Hematopoietic multipotent progenitor cell treated with erythropoietin and hydrocortisone succinate and interleukin-3 and kit ligand, for 15 days (in vitro differentiated cells): Measurements from ENCODE around the gene IFNA4.
"Not testable (repeated sequence)": the region's sequence is repeated elsewhere in the genome, so short reads cannot be mapped to it uniquely, and the experiment has no call there.

Experiments
- DNase-seq: peaks from one replicate; pipeline ENCODE4 v3.0.0-alpha.2; 2015; ENCODE audit warnings: low spot score

The IFNA4 gene

DNA sequence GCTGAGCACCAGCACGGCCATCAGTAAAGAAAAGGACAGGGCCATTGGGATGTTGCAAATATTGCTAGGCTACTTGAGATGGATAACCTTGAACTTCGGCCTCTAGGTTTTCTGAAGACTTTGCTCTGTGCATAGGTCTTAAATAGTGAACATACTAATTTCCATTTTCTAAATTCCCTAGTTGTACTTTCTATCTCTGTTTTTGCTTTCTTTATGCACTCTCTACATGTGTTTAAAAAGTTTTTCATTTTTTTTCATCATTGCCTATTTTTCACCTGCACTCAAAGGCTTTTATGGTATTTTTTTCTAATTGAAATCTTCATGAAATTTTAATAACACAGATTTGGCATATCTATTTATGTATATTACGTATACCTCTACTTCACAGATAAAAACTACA lies at the start of gene IFNA4:
TSS of gene IFNA4 (minus strand) at position 101 of the 400 bp plus-strand sequence. CDS start at position 45, 56 bp downstream.
- DNase-seq, result not testable (repeated sequence)

DNA sequence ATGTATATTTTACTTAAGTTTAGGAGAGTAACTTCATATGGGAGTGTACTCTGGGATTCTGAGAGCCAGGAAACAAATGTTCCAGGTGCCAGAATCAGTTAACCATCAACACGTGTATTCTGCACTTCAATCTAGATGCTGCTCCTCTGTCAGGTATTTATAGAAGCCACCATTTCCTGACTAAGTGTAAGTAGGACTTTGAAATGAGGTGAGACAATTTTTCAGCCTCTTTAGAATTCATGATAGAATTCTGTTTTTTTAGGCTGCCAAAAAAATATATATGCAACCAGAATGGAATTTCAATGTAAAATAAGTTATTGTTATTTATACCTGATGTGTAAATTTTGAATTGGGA lies 49.0 kb upstream of the IFNA4 start:
- DNase-seq, result not testable (repeated sequence)

DNA sequence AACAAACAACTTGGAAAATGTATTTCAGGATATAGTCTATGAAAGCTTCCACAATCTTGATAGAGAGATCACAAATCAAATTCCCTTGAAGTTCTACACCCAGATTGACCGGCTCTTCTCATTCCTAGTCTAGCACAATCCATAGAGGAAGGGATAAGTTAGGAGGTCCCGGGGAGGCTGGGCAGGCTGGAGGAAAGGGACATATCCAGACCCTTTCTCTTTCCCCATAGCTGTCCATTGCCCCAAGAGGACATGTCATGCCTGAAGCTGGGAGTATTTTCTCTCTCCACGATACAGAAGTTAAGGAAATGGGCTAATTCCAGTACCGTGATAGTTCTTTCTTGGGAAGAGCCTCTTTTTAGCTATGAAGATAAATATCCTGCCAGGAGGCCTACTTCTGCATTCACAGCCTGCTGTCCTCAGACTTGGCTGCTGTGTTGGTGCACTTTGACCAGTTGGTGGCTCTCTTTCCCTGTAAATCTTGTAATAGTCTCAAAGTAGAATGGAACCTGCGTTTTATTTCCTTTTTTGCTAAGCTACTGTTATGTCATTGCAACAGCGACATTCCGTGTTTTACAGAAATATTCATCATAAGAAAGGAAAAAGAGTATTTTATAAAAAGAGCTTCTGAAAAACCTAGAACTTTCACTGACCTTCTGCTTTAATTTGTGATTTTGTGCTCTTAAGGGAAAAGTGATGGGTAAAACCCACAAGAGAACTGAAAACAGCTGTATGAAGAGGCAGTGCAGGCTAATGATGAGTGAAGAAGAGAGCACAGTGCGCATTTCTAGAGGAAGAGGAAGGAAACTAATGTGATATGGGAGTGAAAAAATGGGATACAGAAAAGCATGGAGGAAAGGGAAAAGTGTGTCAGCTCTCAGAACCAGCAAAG lies 48.3 kb upstream of the IFNA4 start:
- DNase-seq, result not testable (repeated sequence)

DNA sequence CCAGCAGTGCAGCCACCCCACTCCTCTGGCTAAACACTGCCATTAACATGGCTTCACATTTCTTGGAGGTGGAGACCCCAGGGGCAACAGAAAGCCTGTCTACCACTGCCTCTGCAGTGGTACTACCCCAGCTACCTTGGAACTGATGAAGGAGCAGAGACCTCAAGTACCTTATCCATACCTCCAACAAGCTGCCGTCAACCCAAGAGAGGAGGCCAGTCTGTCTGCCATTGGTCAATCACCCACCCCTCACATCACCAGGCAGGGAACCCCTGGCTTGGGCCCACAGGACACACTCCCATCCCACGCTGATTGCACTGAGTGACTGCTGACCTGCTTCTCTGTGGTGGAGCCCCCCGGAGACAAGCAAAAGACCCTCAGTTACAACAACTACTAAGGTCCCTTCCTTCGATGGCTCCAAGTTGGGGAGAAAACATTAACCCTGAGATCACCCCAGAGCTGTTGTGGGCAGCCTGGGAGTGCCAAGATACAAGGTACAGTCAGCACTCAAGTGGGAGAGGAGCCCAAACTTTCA lies 46.8 kb upstream of the IFNA4 start:
- no peak for DNase-seq

DNA sequence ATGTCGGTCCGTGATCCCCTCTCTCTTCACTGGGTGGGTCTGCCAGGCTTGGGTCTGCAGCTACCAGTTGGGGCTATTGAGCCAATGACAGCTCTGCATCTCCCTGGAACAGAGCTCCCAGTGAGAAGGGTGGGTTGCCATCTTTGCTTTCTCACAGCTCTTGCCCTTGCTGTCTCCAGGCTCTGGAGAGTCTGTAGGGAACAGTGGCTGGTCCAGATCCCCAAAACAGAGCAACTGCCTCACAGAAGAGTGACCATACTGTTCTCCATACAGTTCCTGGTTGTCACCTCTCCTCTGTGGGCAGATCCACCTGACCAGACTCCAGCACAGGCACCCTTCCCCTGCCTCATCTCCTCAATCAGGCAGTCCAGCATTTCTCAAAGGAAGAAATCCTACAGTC lies 45.9 kb upstream of the IFNA4 start:
- no peak for DNase-seq

DNA sequence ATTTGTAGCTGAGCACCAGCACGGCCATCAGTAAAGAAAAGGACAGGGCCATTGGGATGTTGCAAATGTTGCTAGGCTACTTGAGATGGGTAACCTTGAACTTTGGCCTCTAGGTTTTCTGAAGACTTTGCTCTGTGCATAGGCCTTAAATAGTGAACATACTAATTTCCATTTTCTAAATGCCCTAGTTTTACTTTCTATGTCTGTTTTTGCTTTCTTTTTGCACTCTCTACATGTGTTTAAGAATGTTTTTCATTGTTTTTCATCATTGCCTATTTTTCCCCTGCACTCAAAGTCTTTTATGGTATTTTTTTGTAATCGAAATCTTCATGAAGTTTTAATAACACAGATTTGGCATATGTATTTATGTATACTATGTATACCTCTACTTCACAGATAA lies 40.7 kb upstream of the IFNA4 start, which contains the start of gene IFNA17:
TSS of gene IFNA17 (minus strand) at position 101 of the 400 bp plus-strand sequence. CDS start at position 52, 49 bp downstream.
- DNase-seq, result no peak

DNA sequence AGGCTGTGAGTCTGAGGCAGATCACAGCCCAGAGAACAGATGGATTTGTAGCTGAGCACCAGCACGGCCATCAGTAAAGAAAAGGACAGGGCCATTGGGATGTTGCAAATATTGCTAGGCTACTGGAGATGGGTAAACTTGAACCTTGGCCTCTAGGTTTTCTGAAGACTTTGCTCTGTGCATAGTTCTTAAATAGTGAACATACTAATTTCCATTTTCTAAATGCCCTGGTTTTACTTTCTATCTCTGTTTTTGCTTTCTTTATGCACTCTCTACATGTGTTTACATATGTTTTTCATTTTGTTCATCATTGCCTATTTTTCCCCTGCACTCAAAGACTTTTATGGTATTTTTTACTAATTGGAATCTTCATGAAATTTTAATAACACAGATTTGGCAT lies 29.8 kb upstream of the IFNA4 start, which contains the start of gene IFNA16:
TSS of gene IFNA16 (minus strand) at position 101 of the 400 bp plus-strand sequence. CDS start at position 95, 6 bp downstream.
- DNase-seq, result not testable (repeated sequence)

DNA sequence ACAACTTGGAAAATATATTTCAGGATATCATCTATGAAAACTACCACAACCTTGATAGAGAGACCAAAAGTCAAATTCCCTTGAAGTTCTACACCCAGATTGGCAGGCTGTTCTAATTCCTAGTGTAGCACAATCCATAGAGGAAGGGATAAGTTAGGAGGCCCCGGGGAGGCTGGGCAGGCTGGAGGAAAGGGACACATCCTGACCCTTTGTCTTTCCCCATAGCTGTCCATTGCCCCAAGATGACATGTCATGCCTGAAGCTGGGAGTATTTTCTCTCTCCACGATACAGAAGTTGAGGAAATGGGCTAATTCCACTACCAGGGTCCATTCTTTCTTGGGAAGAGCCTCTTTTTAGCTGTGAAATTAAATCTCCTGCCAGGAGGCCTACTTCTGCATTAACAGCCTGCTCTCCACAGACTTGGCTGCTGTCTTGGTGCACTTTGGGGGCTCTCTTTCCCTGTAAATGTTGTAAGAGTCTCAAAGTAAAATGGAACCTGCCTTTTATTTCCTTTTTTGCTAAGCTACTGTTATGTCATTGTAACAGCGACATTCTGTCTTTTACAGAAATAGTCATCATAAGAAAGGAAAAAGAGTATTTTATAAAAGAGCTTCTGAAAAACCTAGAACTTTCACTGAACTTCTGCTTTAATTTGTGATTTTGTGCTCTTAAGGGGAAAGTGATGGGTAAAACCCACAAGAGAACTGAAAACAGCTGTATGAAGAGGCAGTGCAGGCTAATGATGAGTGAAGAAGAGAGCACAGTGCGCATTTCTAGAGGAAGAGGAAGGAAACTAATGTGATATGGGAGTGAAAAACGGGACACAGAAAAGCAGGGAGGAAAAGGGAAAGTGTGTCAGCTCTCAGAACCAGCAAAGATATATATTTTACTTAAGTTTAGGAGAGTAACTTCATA lies 26.3 kb upstream of the IFNA4 start:
- DNase-seq, result not testable (repeated sequence)

DNA sequence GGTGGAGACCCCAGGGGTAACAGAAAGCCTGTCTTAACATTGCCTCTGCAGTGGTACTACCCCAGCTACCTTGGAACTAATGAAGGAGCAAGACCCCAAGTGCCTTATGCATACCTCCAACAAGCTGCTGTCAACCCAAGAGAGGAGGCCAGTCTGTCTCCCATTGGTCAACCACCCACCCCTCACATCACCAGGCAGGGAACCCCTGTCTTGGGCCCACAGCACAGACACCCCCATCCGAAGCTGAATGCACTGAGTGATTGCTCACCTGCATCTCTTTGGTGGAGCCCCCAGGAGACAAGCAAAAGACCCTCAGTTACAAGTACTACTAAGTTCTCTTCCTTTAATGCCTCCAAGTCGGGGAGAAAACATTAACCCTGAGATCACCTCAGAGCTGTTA lies 24.8 kb upstream of the IFNA4 start:
- DNase-seq, result not testable (repeated sequence)

DNA sequence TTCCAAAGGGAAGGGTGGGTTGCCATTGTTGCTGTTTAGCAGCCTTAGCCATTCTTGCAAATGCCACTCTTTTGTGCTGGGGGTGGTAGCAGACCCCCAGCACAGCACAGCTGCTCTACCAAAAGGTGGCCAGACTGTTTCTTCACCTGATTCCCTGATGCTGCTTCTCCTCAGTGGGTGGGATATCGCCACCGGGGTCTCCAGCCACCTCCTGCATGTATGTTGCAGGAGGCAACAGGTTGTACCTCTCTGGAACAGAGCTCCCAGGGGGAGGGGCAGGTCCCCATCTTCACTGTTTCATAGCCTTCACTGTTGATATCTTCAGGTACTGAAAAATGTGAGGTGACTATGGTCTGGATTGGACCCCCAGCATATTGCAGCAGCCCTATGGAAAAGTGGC lies 23.4 kb upstream of the IFNA4 start:
- not testable (repeated sequence) for DNase-seq

DNA sequence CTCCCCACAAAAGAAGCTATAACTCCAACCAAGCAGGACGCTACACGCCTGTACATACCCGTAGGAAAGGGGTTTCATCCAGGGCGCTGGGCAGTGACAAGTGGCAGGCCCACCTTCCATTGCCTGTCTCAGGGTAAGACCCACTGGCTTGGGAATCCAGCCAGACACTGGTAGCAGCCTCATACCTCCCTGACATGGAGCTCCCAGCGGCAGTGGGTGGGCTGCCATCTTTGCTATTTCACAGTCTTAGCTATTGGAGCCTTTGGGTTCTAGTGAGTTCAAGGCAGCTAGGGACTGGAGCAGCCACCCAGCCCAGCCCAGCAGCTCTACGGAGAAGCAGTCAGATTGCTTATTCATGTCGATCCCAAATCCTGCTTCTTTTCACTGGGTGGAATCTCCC lies 22.9 kb upstream of the IFNA4 start:
- DNase-seq, result no peak

DNA sequence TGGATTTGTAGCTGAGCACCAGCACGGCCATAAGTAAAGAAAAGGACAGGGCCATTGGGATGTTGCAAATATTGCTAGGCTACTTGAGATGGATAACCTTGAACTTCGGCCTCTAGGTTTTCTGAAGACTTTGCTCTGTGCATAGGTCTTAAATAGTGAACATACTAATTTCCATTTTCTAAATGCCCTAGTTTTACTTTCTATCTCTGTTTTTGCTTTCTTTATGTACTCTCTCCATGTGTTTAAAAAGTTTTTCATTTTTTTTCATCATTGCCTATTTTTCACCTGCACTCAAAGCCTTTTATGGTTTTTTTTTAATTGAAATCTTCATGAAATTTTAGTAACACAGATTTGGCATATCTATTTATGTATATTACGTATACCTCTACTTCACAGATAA lies 19.7 kb upstream of the IFNA4 start, which contains the start of gene IFNA10:
TSS of gene IFNA10 (minus strand) at position 101 of the 400 bp plus-strand sequence. CDS start at position 55, 46 bp downstream.
- DNase-seq, result not testable (repeated sequence)

DNA sequence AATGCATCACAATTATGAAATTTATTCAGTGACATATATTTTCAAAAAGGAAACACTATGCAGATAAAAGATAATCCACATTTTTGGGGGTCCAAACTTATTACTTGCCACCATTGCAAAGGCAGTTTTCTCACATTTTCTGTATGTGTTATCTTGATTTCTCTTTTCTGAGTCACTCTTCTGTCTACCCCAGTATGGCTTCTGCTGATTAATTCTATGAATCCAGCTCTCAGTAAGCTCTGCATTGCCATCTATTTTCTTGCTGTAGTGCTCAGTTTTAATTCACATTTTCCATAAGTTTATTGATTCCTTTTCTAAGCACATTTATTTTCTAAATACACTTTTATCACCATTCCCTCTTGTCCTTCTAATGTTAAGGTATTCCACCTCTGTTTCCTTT lies 17.8 kb upstream of the IFNA4 start:
- DNase-seq, result no peak

DNA sequence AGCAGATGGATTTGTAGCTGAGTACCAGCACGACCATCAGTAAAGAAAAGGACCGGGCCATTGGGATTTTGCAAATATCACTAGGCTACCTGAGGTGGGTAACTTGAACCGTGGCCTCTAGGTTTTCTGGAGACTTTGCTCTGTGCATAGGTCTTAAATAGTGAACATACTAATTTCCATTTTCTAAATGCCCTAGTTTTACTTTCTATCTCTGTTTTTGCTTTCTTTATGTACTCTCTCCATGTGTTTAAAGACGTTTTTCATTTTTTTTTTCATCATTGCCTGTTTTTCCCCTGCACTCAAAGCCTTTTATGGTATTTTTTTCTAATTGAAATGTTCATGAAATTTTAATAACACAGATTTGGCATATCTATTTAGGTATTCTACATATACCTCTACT lies 14.7 kb upstream of the IFNA4 start, which contains the start of gene IFNA7:
TSS of gene IFNA7 (minus strand) at position 101 of the 400 bp plus-strand sequence. CDS start at position 61, 40 bp downstream.
- DNase-seq, result not testable (repeated sequence)

DNA sequence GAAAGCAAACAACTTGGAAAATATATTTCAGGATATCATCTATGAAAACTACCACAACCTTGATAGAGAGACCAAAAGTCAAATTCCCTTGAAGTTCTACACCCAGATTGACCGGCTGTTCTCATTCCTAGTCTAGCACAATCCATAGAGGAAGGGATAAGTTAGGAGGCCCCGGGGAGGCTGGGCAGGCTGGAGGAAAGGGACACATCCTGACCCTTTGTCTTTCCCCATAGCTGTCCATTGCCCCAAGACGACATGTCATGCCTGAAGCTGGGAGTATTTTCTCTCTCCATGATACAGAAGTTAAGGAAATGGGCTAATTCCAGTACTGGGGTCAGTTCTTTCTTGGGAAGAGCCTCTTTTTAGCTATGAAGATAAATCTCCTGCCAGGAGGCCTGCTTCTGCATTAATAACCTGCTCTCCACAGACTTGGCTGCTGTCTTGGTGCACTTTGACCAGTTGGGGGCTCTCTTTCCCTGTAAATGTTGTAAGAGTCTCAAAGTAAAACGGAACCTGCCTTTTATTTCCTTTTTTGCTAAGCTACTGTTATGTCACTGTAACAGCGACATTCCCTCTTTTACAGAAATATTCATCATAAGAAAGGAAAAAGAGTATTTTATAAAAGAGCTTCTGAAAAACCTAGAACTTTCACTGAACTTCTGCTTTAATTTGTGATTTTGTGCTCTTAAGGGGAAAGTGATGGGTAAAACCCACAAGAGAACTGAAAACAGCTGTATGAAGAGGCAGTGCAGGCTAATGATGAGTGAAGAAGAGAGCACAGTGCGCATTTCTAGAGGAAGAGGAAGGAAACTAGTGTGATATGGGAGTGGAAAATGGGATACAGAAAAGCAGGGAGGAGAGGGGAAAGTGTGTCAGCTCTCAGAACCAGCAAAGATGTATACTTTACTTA lies 7.7 kb upstream of the IFNA4 start:
- not testable (repeated sequence) for DNase-seq

DNA sequence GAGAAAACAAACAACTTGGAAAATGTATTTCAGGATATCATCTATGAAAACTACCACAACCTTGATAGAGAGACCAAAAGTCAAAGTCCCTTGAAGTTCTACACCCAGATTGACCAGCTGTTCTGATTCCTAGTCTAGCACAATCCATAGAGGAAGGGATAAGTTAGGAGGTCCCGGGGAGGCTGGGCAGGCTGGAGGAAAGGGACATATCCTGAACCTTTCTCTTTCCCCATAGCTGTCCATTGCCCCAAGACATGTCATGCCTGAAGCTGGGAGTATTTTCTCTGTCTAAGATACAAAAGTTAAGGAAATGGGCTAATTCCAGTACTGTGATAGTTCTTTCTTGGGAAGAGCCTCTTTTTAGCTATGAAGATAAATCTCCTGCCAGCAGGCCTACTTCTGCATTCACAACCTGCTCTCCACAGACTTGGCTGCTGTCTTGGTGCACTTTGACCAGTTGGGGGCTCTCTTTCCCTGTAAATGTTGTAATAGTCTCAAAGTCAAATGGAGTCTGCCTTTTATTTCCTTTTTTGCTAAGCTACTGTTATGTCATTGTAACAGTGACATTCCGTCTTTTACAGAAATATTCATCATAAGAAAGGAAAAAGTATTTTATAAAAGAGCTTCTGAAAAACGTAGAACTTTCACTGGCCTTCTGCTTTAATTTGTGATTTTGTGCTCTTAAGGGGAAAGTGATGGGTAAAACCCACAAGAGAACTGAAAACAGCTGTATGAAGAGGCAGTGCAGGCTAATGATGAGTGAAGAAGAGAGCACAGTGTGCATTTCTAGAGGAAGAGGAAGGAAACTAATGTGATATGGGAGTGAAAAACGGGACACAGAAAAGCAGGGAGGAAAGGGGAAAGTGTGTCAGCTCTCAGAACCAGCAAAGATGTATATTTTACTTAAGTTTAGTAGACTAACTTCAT lies 4.3 kb downstream of the IFNA4 start:
- not testable (repeated sequence) for DNase-seq

DNA sequence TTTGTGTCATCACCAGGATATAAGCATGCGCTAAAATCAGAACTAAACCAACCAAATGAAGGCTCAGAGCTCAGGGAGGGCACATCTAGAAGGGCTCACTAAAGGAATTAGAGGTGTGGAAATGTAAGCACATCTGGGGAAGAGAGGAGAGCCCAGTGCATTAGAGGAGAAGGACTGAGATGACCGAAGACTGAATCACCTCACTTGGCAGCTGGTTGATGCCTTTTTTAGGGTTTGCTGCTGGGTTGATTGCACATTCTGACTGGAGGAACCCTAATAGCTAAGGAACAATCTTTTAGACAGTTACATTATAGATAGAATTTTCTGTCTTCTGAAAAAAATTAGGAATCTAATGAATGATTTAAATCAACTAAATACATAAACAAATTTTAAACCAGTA lies 12.7 kb downstream of the IFNA4 start:
- DNase-seq, result no peak

DNA sequence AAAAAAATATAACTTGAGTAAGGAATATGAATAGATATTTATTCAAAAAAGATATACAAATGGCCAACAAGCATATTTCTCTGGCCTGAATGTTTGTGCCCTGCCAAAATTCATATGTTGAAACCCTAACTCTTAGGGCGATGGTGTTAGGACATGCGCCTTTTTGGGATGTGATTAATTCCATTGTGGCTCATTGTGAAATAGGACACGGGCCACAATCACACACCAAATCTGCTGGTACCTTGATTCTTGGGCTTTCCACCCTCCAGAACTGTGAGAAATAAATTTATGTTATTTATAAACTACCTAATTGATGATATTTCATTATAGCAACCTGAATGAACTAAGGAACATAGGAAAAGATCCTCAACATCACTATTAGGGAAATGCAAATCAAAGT lies 15.2 kb downstream of the IFNA4 start:
- DNase-seq, result no peak

DNA sequence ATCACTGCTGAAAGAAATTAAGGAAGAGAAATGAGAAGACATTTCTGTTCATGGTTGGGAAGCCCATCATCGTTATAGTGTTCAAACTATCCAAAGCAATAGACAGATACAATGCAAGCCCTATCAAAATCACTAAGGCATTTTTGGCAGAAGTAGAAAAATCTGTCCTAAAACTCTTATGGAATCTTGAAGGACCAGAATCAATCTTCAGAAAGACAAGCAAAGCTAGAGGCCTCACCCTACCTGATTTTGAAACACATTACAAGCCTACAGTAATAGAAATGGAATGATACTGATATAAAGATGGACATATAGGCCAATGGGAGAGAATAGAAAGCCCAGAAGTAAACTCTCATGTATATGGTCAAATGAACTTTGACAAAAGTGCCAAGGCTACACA lies 16.0 kb downstream of the IFNA4 start:
- DNase-seq, result no peak

DNA sequence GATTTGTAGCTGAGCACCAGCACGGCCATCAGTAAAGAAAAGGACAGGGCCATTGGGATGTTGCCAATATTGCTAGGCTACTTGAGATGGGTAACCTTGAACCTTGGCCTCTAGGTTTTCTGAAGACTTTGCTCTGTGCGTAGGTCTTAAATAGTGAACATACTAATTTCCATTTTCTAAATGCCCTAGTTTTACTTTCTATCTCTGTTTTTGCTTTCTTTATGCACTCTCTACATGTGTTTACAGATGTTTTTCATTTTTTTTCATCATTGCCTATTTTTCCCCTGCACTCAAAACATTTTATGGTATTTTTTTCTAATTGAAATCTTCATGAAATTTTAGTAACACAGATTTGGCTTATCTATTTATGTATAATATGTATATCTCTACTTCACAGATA lies 20.8 kb downstream of the IFNA4 start, which contains the start of gene IFNA21:
TSS of gene IFNA21 (minus strand) at position 101 of the 400 bp plus-strand sequence. CDS start at position 53, 48 bp downstream.
- not testable (repeated sequence) for DNase-seq
